ENCODE results near the gene TSNAX.

TSNAX gene

GRCh38 chr1:231536099-231536498 lies 7.6 kb downstream of the TSNAX start:
- H3K4me1 Mint-ChIP-seq: peaks cover 48% of the 10 kb centered on the region
- peaks cover 19% of the 10 kb centered on the region for H3K36me3 Mint-ChIP-seq

DNA sequence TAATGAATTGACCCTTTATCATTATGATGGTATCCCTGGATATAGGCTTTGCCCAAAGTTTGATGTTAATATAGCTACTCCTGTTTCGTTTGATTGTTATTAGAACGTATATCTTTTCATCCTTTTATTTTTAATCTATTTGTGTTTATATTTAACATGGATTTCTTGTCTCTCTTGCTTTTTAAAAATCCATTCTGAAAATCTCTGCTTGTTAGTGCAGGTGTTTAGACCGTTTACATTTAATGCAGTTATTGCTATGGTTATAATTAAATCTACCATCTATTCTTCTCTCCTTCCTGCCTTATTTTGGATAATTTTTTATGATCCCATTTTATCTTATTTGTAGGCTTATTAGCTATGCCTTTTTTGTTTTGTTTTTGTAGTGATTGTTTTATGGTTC lies 12.4 kb downstream of the TSNAX start:
- H3K9me3 Mint-ChIP-seq: no peaks in the 10 kb centered on the region
- peaks cover 22% of the 10 kb centered on the region for H3K36me3 Mint-ChIP-seq
- no peaks in the 10 kb centered on the region for H3K27me3 Mint-ChIP-seq
- H3K4me1 Mint-ChIP-seq: peaks cover 30% of the 10 kb centered on the region
- H3K4me3 Mint-ChIP-seq: no peak overlapping the region
- H3K27ac Mint-ChIP-seq: no peak overlapping the region

More at GRCh38 chr1:231536099-231536498, 7.6 kb downstream of the TSNAX start:
- Mint-ChIP-seq H3K27ac (no peak overlapping the region), H3K4me3 (no peak overlapping the region), H3K27me3 (no peaks in the 10 kb centered on the region), H3K9me3 (no peaks in the 10 kb centered on the region)

GRCh38 chr1:231541842-231542241 lies 13.4 kb downstream of the TSNAX start:
- peaks cover 33% of the 10 kb centered on the region for H3K4me1 Mint-ChIP-seq
- peaks cover 24% of the 10 kb centered on the region for H3K36me3 Mint-ChIP-seq
- H3K27me3 Mint-ChIP-seq: no peaks in the 10 kb centered on the region
- no peaks in the 10 kb centered on the region for H3K9me3 Mint-ChIP-seq
- no peak overlapping the region for H3K4me3 Mint-ChIP-seq
- peak overlapping the region; percentile 46 for H3K27ac Mint-ChIP-seq

DNA sequence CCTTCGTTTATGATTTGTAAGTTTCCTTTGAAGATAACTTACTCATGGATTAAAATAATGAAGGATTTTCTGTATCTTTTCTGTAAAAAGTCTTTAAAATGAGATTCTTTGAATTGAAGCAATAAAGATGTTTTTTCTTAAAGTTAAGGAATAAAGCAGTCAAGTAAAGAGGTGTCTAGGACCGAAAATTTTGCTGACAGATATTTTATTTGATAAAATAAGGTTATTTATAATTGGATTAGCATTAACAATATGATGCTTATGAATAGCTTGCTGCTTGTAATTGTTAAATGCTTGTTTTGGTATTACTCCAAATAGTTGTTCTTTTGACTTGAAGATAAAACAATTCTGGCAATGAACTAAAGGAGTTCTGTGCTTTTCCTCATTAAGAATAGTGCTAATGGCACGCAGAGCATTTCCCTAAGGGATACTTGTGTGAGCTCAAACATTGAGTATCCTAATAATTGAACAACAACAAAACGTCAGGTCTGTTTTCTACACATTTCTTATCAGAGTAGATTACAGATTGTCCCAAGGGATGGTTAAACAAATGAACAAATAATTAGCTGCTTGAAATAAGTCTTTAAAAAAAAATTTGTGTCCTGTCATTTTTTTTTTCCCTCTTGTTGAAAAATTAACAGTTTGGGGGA lies 16.6 kb downstream of the TSNAX start:
- Mint-ChIP-seq H3K4me3 (no peak overlapping the region), H3K36me3 (peaks cover 17% of the 10 kb centered on the region), H3K4me1 (peaks cover 37% of the 10 kb centered on the region), H3K9me3 (no peaks in the 10 kb centered on the region), H3K27ac (no peak overlapping the region), H3K27me3 (no peaks in the 10 kb centered on the region)

- Mint-ChIP-seq H3K36me3 (peaks cover 11% of the 10 kb centered on the region), H3K9me3 (no peaks in the 10 kb centered on the region), H3K4me3 (no peak overlapping the region), H3K4me1 (peaks cover 32% of the 10 kb centered on the region), H3K27ac (no peak overlapping the region), H3K27me3 (no peaks in the 10 kb centered on the region)
Observed at GRCh38 chr1:231546693-231547092, 18.2 kb downstream of the TSNAX start.

- Mint-ChIP-seq H3K27me3 (no peaks in the 10 kb centered on the region), H3K4me1 (peaks cover 35% of the 10 kb centered on the region)
Observed at GRCh38 chr1:231549733-231550447, 21.4 kb downstream of the TSNAX start.

DNA sequence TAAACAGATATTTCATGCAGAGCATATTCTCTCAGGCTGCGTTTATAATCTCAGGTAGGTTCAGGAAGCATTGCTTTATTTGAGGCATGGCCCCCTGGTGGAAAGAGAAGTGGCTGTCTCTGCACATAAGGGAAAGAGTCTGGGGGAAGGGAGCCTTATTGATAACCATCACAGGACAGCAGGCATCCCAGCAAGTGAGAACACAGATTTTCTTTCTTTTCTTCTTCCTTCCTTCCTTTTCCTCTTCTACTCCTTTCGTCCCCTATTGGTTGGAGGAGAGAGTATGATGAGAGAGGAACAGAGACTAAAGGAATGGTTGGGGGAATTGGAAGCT lies 21.9 kb downstream of the TSNAX start:
- no peaks in the 10 kb centered on the region for H3K27me3 Mint-ChIP-seq
- peaks cover 40% of the 10 kb centered on the region for H3K4me1 Mint-ChIP-seq
- no peak overlapping the region for H3K4me3 Mint-ChIP-seq
- H3K9me3 Mint-ChIP-seq: no peaks in the 10 kb centered on the region
- H3K27ac Mint-ChIP-seq: no peak overlapping the region
- H3K36me3 Mint-ChIP-seq: peaks cover 11% of the 10 kb centered on the region

More at GRCh38 chr1:231549733-231550447, 21.4 kb downstream of the TSNAX start:
- H3K36me3 Mint-ChIP-seq: peaks cover 10% of the 10 kb centered on the region
- no peak overlapping the region for H3K27ac Mint-ChIP-seq
- no peak overlapping the region for H3K4me3 Mint-ChIP-seq
- H3K9me3 Mint-ChIP-seq: no peaks in the 10 kb centered on the region

- H3K4me3 Mint-ChIP-seq: no peak overlapping the region
- no peaks in the 10 kb centered on the region for H3K27me3 Mint-ChIP-seq
- peaks cover 46% of the 10 kb centered on the region for H3K4me1 Mint-ChIP-seq
- no peak overlapping the region for H3K27ac Mint-ChIP-seq
- H3K36me3 Mint-ChIP-seq: peaks cover 10% of the 10 kb centered on the region
- no peaks in the 10 kb centered on the region for H3K9me3 Mint-ChIP-seq
Observed at GRCh38 chr1:231553320-231553719, 24.9 kb downstream of the TSNAX start.

GRCh38 chr1:231554969-231555368 lies 26.5 kb downstream of the TSNAX start:
- H3K27ac Mint-ChIP-seq: no peak overlapping the region
- H3K9me3 Mint-ChIP-seq: no peaks in the 10 kb centered on the region
- peaks cover 11% of the 10 kb centered on the region for H3K36me3 Mint-ChIP-seq
- H3K27me3 Mint-ChIP-seq: no peaks in the 10 kb centered on the region
- H3K4me1 Mint-ChIP-seq: peaks cover 44% of the 10 kb centered on the region
- no peak overlapping the region for H3K4me3 Mint-ChIP-seq

DNA sequence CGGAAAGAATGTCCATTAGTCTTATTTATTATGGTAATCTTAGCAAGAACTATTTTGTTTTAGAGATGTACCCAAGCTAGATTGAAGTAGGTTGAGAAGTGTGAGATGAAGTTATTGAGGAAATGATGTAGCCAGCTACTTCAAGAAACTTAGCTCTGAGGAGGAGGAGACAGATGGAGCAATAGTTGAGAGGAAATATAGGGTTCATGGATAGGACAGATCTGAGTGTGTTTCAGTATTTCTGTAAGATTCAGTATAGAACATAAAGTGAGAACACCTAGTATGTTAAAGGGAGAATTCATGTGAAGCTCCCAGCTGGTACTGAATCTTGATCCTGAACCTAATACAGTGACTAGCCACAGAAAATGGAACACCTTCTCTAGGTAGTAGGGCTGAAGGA lies 28.9 kb downstream of the TSNAX start:
- peaks cover 36% of the 10 kb centered on the region for H3K4me1 Mint-ChIP-seq
- H3K9me3 Mint-ChIP-seq: no peaks in the 10 kb centered on the region
- no peaks in the 10 kb centered on the region for H3K27me3 Mint-ChIP-seq
- H3K27ac Mint-ChIP-seq: no peak overlapping the region
- H3K36me3 Mint-ChIP-seq: peaks cover 14% of the 10 kb centered on the region
- H3K4me3 Mint-ChIP-seq: no peak overlapping the region

DNA sequence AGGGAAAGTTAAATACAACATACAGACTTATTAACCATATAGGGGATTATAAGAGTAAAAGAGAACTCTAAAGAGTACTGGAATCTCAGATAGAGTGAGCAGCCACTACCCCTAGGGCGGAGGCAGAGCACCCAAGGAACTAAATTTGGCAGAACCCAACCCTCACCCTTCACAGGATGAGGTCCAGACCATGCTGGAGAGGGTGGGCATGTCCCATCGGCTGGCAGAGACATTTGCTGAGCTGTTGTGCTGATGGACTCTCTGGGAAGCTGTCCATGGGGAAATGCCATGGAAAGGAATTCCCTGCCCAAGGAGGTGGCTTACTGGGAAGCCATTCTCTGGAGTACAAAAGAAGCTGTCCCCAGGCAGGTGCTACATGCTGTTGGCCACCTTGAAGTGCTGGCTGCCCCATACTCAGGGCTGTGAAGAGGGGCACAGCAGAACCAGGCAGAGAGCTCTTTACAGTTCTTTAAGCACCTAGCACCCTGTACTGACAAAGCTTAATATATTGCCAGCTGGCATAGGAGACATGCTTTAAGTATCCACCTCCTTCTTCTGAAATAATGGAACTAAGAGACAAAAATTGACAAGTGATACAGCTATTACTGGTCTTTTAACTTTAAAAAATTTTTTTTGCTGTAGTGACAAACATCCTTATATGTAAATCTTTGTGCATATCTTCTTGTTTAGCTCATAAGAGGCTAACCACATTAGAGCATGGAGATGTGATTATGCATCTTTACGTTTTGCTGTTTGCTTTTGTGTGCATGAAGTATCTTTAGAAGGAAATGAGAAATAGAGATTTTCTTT lies 29.6 kb downstream of the TSNAX start:
- Mint-ChIP-seq H3K27me3 (no peaks in the 10 kb centered on the region), H3K27ac (peak overlapping the region; percentile 6), H3K4me3 (no peak overlapping the region), H3K4me1 (peaks cover 31% of the 10 kb centered on the region), H3K36me3 (peaks cover 12% of the 10 kb centered on the region), H3K9me3 (no peaks in the 10 kb centered on the region)

- Mint-ChIP-seq H3K27me3 (no peaks in the 10 kb centered on the region), H3K9me3 (no peaks in the 10 kb centered on the region), H3K4me1 (peaks cover 31% of the 10 kb centered on the region), H3K36me3 (peaks cover 12% of the 10 kb centered on the region), H3K4me3 (no peak overlapping the region), H3K27ac (no peak overlapping the region)
Observed at GRCh38 chr1:231558708-231559185, 30.3 kb downstream of the TSNAX start.

GRCh38 chr1:231561647-231562383 lies 33.3 kb downstream of the TSNAX start:
- H3K36me3 Mint-ChIP-seq: peaks cover 12% of the 10 kb centered on the region
- no peaks in the 10 kb centered on the region for H3K27me3 Mint-ChIP-seq

GRCh38 chr1:231563247-231563646 lies 34.8 kb downstream of the TSNAX start:
- Mint-ChIP-seq H3K36me3 (peaks cover 19% of the 10 kb centered on the region), H3K4me3 (no peak overlapping the region), H3K9me3 (no peaks in the 10 kb centered on the region), H3K27me3 (no peaks in the 10 kb centered on the region), H3K27ac (peak overlapping the region; percentile 36), H3K4me1 (peaks cover 4% of the 10 kb centered on the region)

More at GRCh38 chr1:231561647-231562383, 33.3 kb downstream of the TSNAX start:
- Mint-ChIP-seq H3K9me3 (no peaks in the 10 kb centered on the region), H3K4me3 (no peak overlapping the region), H3K27ac (no peak overlapping the region), H3K4me1 (peaks cover 14% of the 10 kb centered on the region)

GRCh38 chr1:231564373-231564772 lies 35.9 kb downstream of the TSNAX start:
- H3K27ac Mint-ChIP-seq: no peak overlapping the region
- H3K36me3 Mint-ChIP-seq: peaks cover 17% of the 10 kb centered on the region
- no peaks in the 10 kb centered on the region for H3K9me3 Mint-ChIP-seq
- no peaks in the 10 kb centered on the region for H3K4me1 Mint-ChIP-seq
- no peaks in the 10 kb centered on the region for H3K27me3 Mint-ChIP-seq
- H3K4me3 Mint-ChIP-seq: no peak overlapping the region

Measured in activated naive CD4-positive, alpha-beta T cell treated with anti-CD3 and anti-CD28 coated beads, Interleukin-2, amount 50 U/mL, for 24 hours (primary cell).